ENCODE data around the gene POLR2M.
A peak's percentile ranks its signal among the peaks of the same experiment; 100 is the strongest.

The POLR2M gene

GRCh38 chr15:57706405-57707209, at the start of gene POLR2M:
POLR2M (plus strand) TSS chr15:57706714; CDS start chr15:57706843, 129 bp downstream.
- DNase-seq, result peak; percentile 97 to 99 (median 99)

- DNase-seq, result no peak
These were observed 48.9 kb upstream of the POLR2M start for GRCh38 chr15:57657619-57658018.

DNA sequence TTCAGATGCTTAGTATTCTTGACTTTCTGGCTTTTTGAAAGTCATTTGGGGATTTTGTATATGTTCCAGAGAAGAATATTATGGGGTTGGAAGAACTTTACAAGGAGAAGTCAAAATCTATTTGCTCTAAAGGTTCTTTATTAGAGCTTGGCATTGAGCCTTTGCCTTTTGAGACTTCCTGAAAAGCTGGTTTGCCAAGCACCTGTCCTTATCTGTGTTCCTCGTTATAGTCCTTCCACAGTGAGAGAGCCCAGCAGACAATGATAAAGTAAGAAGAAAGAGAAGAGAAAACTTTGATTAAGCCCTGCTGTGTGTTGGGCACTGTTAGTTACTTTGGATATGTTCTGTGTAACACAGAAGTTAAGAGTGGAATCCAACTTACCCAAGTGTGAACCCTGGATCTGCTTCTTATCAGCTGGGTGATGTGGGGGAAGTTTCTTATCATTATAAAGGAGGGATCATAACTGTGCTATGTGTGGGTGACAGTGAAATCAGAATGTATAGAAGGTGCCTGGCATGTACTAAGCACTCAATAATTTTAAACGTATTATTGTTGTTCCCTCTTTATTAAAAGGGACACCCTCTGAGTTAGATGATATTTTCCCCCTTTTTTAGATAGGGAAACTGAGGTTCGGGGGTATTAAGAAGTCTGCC, 44.3 kb upstream of the POLR2M start:
- DNase-seq, result no peak

GRCh38 chr15:57662802-57663201, 43.7 kb upstream of the POLR2M start:
- DNase-seq, result no peak

DNA sequence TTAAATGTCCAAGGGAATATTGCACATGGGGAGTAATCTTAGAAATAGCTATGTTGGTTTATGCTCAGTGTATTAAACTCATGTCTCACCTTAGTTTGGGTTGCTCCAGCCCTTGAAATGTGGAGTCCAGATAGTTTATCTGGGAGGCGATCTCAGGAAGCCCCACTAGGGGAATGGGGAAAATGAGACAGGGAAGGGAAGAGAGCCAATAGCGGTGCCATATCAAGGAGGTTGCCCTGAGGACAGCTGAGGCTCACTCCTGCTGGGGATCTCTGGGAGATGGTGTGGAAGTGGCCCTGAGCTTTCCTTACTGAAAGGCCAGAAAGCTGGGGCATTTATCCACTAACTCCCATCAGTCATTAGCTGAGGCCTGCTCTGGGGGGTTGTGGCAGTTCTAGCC, 43.3 kb upstream of the POLR2M start:
- no peak for DNase-seq

DNA sequence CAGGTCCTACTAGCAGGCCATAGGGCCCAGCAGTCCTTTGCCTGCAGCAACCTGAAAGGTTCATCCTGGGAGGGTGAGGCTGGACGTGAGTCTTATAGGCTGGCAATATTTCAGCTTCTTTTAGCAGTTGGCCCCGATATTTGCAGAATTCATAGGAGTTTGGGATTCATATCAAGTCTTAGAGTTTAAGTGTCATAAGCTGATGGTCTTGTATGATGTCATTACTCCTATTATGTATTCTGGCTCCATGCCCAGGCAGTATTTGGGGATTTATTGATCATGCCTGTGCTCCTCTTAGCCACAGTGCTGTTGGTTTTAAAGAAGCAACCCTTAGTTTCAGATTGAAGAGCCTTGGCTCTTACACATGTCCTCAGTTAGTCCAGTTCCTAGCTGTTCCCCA, 41.3 kb upstream of the POLR2M start:
- DNase-seq, result no peak

DNA sequence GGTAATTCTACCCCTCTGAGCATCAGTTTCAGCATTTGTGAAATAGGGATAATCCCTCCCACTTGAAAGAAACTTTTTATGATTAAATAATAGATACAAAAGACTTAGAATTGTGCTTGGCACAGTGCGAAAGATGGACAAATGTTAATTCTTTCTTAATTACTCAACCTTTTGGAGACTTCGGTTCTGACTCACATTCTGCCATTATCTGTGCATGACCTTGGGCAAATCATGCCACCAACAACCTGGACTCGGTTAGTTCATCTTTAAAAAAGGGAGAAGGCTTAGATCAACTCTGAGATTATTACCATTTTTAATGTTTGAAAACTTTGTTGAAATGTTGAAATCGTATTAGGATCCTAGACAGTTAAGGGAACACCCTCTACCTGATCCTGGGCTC, 40.6 kb upstream of the POLR2M start:
- no peak for DNase-seq

- DNase-seq, result no peak
These were observed 39.2 kb upstream of the POLR2M start for GRCh38 chr15:57667171-57667849.

DNA sequence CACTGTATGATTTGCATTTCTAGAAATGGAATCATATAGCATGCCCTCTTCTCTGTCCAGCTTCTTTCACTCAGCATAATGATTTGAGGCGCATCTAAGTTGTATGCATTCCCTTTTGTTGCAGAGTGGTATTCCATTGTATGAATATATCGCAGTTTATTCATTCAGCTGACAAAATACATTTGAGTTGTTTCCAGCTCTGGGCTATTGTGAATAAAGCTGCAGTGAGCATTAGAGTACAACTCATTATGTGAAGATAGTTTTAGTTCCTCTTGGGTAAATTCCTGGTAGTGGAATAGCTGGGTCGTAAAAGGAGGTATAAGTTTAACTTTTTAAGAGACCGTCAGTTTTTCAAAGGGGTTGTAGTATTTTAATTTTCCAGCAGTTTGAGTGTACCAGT, 38.5 kb upstream of the POLR2M start:
- DNase-seq, result no peak

GRCh38 chr15:57671636-57672035, 34.9 kb upstream of the POLR2M start:
- no peak for DNase-seq

GRCh38 chr15:57675481-57676181, 30.9 kb upstream of the POLR2M start:
- DNase-seq, result no peak

- DNase-seq, result no peak
These were observed 29.9 kb upstream of the POLR2M start for GRCh38 chr15:57676585-57676984.

- no peak for DNase-seq
These were observed 29.3 kb upstream of the POLR2M start for GRCh38 chr15:57677204-57677603.

GRCh38 chr15:57680021-57680420, 26.5 kb upstream of the POLR2M start:
- peak; percentile 12 to 41 (median 17) for DNase-seq

DNA sequence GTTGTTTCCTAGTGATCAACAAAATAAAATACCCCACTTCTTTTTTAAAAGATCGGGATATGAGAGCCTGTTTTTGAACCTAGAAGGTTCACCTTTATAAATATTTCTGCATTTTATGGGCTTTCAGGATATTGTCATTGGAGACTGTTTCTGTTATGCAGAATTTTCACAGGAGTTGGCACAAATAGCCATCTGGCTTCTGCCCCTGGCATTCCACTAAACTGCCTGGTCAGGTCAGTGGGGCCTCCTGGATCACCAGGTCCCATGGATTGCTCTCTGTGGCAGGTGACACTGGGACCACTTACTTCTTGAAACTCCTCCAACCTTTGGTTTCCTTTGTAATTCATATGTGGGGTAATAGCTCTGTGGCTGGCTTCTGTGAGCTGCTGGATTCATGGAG, 25.5 kb upstream of the POLR2M start:
- DNase-seq, result no peak

GRCh38 chr15:57683481-57683880, 23.0 kb upstream of the POLR2M start:
- no peak for DNase-seq

- DNase-seq, result no peak
These were observed 21.9 kb upstream of the POLR2M start for GRCh38 chr15:57684491-57685151.

GRCh38 chr15:57685306-57686095, 21.0 kb upstream of the POLR2M start:
- no peak for DNase-seq

GRCh38 chr15:57686657-57687056, 19.9 kb upstream of the POLR2M start:
- DNase-seq, result peak; percentile 8 to 39 (median 38)

GRCh38 chr15:57690341-57690966, 16.1 kb upstream of the POLR2M start:
- DNase-seq, result no peak

- no peak for DNase-seq
These were observed 15.4 kb upstream of the POLR2M start for GRCh38 chr15:57691082-57691481.

Measured in suppressor macrophage treated with lipopolysaccharide for 1 hour (primary cell).